Keratinocyte (primary cell): Measurements from ENCODE around the gene ACO2.

Experiments
- CTCF ChIP-seq, 3 experiments: IDR thresholded peaks in 1 of 3; conservative IDR thresholded peaks in 1 of 3; optimal IDR thresholded peaks in 1 of 3; 2 replicates in 2 of 3; 3 replicates in 1 of 3; pipeline versions ENCODE3 to v1.5.1; 2011; ENCODE audit warnings: low read length in 3 of 3, mild to moderate bottlenecking in 3 of 3, moderate library complexity in 2 of 3, control low read depth in 1 of 3, inconsistent platforms in 1 of 3; ENCODE audit not compliant: insufficient read depth in 2 of 3; ENCODE audit errors: extremely low read depth in 1 of 3
- EZH2 ChIP-seq: IDR thresholded peaks from one replicate; pipeline ENCODE4 v1.6.1; 2012; ENCODE audit warnings: inconsistent platforms, mild to moderate bottlenecking, low read length, moderate library complexity

DNA sequence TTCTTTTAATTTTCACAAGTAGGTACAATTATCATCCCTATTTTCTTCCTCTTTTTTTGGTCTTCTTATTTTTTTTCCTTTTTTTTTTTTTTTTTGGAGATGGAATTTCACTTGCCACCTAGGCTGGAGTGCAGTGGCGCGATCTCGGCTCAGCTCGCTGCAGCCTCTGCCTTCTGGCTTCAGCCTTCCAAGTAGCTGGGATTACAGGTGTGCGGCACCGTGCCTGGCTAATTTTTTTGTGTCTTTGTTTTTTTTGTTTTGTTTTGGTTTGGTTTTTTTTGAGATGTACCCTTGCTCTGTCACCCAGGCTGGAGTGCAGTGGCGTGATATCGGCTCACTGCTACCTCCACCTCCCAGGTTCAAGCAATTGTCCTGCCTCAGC lies 39.0 kb upstream of the ACO2 start:
- no peak for TF ChIP-seq CTCF (optimal IDR thresholded peaks at IDR 0.05 in 1 of 3, IDR thresholded peaks at IDR 0.05 in 1 of 3, conservative IDR thresholded peaks at IDR 0.05 in 1 of 3; ENCODE audit: extremely low read depth in 1 of 3, insufficient read depth in 2 of 3, low read length in 3 of 3)
- no peak for TF ChIP-seq EZH2
